ENCODE measurements around the gene ACTA2.
A peak's percentile ranks its signal among the peaks of the same experiment; 100 is the strongest.

Gene ACTA2

DNA sequence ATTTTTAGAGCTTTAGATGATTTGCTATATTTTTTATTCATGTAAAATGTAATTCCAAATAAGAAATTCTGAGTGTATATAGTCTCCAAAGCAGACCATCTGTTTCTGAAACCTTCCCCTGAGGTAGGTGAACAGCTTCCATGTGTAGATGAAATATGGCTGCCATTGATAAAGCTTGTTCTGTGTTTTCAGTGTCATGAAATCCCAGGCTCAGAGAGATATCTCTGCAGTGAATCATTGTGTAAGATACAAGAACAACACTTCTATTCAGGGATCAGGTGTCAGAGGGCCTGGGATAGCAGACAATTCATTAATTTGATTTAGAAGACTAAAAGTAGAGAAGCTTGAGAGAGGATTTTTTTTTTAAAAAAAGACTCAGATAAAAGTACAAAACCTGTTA lies 29.1 kb downstream of the ACTA2 start:
- TF ChIP-seq, protein P1, sequence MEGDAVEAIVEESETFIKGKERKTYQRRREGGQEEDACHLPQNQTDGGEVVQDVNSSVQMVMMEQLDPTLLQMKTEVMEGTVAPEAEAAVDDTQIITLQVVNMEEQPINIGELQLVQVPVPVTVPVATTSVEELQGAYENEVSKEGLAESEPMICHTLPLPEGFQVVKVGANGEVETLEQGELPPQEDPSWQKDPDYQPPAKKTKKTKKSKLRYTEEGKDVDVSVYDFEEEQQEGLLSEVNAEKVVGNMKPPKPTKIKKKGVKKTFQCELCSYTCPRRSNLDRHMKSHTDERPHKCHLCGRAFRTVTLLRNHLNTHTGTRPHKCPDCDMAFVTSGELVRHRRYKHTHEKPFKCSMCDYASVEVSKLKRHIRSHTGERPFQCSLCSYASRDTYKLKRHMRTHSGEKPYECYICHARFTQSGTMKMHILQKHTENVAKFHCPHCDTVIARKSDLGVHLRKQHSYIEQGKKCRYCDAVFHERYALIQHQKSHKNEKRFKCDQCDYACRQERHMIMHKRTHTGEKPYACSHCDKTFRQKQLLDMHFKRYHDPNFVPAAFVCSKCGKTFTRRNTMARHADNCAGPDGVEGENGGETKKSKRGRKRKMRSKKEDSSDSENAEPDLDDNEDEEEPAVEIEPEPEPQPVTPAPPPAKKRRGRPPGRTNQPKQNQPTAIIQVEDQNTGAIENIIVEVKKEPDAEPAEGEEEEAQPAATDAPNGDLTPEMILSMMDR (IDR thresholded peaks at IDR 0.05; ENCODE audit: unreplicated experiment in 3 of 3) = no peak
- Mint-ChIP-seq H3K27me3 (ENCODE audit: low read depth) (no peaks in the 10 kb centered on the region), H3K4me3 (no peak overlapping the region), H3K9me3 (no peaks in the 10 kb centered on the region), H3K4me1 (peaks cover 63% of the 10 kb centered on the region), H3K36me3 (ENCODE audit: low read depth) (no peaks in the 10 kb centered on the region), H3K27ac (peak overlapping the region; percentile 20 to 68 (median 51))

DNA sequence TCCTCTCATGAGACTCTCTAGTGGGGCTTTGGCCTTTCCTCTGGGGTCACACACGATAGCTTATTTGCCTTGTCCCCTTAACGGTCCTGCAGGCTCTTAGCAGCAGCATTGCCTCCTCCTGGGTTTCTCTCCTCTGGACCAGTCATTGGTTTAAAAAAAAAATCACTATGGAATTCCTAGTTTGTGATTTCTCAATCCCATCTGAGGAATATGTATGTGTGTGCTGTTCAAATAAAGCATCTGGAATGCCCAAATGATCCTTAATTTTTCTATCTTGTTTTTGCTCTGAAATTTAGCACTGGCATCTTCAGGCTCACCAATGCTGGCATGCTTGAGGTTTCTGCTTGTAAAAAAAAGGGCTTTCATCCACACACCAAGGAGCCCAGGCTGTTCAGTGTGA lies 30.5 kb downstream of the ACTA2 start:
- Mint-ChIP-seq H3K27me3 (ENCODE audit: low read depth) (no peaks in the 10 kb centered on the region), H3K9me3 (no peaks in the 10 kb centered on the region), H3K4me3 (no peak overlapping the region), H3K4me1 (peaks cover 61% of the 10 kb centered on the region), H3K36me3 (ENCODE audit: low read depth) (no peaks in the 10 kb centered on the region), H3K27ac (peak overlapping the region in 2 of 3 experiments; percentile 51 to 62)
- TF ChIP-seq, protein P1 (IDR thresholded peaks at IDR 0.05; ENCODE audit: unreplicated experiment in 3 of 3) = no peak

DNA sequence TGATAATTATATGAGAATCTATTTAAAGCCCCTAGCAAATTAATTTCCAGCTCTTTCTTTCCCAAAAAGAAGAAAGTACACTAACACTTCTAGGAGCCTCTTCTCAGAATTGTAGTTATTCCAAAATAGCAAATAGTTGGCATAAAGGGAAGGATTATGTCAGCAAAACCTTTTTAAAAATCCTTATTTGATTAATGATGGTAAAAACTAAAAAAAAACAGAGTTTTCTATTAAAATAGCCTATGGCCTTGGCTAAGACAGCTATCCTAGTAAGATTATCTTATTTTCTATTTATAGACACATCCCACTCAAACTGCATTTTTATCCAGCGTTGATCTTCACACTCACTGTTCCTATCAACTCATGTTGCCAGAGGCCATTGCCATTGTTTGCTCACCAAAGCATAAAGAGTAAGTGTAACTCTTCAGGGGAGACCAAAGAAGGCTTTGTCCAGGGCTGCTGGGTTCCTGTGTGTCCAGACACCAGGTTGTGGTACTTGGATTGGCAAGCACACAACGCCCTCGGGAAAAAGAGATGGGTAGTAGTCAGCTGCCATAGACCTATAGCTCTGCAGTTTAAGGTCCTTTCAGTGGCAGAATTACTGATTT lies 31.5 kb downstream of the ACTA2 start:
- no peaks in the 10 kb centered on the region for H3K27me3 Mint-ChIP-seq (ENCODE audit: low read depth)
- no peak overlapping the region for H3K4me3 Mint-ChIP-seq
- no peaks in the 10 kb centered on the region for H3K36me3 Mint-ChIP-seq (ENCODE audit: low read depth)
- peaks cover 54% of the 10 kb centered on the region for H3K4me1 Mint-ChIP-seq
- TF ChIP-seq, protein P1 (IDR thresholded peaks at IDR 0.05; ENCODE audit: unreplicated experiment in 3 of 3) = no peak
- no peaks in the 10 kb centered on the region for H3K9me3 Mint-ChIP-seq
- peak overlapping the region in 2 of 3 experiments; percentile 21 to 62 for H3K27ac Mint-ChIP-seq

DNA sequence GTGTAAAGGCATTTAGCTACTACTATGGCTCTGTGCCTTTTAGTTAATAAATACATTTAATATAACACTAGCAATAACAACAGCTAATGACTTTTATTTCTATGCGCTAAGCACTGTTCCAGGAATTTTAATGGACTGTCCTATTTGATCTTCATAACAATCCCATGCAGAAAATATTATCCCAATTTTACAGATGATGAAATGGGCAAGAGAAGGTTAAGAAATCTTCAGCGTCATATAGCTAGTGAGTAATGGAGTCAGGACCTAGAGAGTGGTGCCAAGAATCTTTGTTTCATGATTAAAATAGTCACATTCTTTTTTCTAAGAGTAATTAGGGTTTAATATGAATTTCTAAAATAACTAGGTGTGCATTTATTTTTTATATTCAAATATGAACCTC lies 32.4 kb downstream of the ACTA2 start:
- Mint-ChIP-seq H3K9me3 (no peaks in the 10 kb centered on the region), H3K4me3 (no peak overlapping the region), H3K27ac (peak overlapping the region in 1 of 3 experiments; percentile 62), H3K4me1 (peaks cover 61% of the 10 kb centered on the region), H3K36me3 (ENCODE audit: low read depth) (no peaks in the 10 kb centered on the region), H3K27me3 (ENCODE audit: low read depth) (no peaks in the 10 kb centered on the region)
- TF ChIP-seq, protein P1 (IDR thresholded peaks at IDR 0.05; ENCODE audit: unreplicated experiment in 3 of 3) = no peak

DNA sequence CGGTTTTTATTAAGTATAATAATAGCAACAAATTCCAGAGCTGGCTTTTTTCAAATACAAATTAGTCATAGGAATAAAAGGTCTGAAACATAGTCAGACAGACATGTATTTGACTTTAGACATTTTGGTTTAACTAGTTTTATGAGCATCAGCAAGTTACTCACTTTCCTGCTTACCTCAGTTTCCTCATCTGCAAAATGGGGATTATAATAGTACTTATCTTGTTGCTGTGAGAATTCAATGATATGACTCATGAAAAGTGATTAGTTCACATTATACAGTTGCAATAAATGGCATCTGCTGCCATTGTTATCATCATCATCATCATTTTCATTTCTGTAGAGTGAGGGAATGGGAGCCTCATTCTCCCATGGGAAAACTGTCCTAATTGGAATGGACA lies 33.5 kb downstream of the ACTA2 start:
- peaks cover 66% of the 10 kb centered on the region for H3K4me1 Mint-ChIP-seq
- no peaks in the 10 kb centered on the region for H3K36me3 Mint-ChIP-seq (ENCODE audit: low read depth)
- H3K4me3 Mint-ChIP-seq = no peak overlapping the region
- no peaks in the 10 kb centered on the region for H3K9me3 Mint-ChIP-seq
- H3K27me3 Mint-ChIP-seq (ENCODE audit: low read depth) = no peaks in the 10 kb centered on the region
- no peak overlapping the region for H3K27ac Mint-ChIP-seq
- TF ChIP-seq, protein P1 (IDR thresholded peaks at IDR 0.05; ENCODE audit: unreplicated experiment in 3 of 3) = no peak

DNA sequence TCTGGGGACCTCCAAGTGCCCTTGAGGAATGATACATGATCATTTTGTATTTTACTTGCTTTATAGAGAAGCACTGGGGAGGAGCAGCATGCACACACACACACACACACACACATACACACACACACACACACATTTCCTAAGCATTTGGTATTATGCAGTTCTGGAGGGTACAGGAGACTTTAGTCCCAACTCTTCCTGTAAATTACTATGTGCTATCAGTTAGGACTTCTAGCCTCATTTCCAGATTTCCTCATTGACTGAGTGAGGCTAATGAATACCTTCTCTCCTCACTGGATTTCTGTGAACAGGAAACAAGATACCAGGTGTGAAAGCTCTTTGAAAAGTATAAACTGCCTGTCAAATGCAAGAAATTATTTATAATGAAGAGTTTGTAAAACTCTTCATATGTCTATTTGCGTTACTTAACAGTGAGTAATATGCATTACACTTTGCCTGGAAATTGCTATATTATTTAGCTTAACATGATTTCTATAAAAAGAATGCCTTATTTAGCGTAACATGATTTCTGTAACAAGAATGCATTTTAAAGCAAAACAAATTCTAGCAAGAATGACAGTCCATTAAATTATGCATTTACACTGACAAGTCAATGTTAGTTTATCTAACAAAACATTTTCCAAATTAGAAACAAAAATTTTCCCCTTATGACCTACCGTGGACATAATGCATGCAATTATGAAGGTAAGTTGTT lies 34.2 kb downstream of the ACTA2 start:
- Mint-ChIP-seq H3K4me1 (peaks cover 65% of the 10 kb centered on the region), H3K36me3 (ENCODE audit: low read depth) (no peaks in the 10 kb centered on the region), H3K9me3 (no peaks in the 10 kb centered on the region), H3K4me3 (no peak overlapping the region), H3K27ac (peak overlapping the region in 1 of 3 experiments; percentile 31), H3K27me3 (ENCODE audit: low read depth) (no peaks in the 10 kb centered on the region)
- TF ChIP-seq, protein P1 (IDR thresholded peaks at IDR 0.05; ENCODE audit: unreplicated experiment in 3 of 3) = no peak
